GM12878 (cell line): Measurements from ENCODE around the gene ZNF486. TPM values are rescaled to one million over a fixed set of nuclear protein-coding genes. Genes with fewer than 3 reads are reported as not detected.
"Not testable (repeated sequence)": the region's sequence is repeated elsewhere in the genome, so short reads cannot be mapped to it uniquely, and the experiment has no call there.

Source experiments
- ATAC-seq: fragments of 200-7000 bp; cut with Tn5 transposase; 3 replicates; pipeline ENCODE4 v1.9.1; 2020; ENCODE audit warnings: mild to moderate bottlenecking, moderate library complexity
- BruUV-seq: library from RNA; stranded (reverse); fragments of 400-500 nt; replicated peaks from 2 replicates; lab custom pipeline; 2021; lab: Mats Ljungman, UMichigan
- CTCF ChIA-PET: fragments of 300-600 bp; sonication (Branson Sonifier 250); formaldehyde crosslinking; extraction: SDS; loops from one replicate; lab custom pipeline; 2021; ENCODE audit warnings: inconsistent platforms; lab: Yijun Ruan, JAX
- POLR2A ChIA-PET: fragments of 350-600 bp; formaldehyde crosslinking; extraction: SDS; loops from one replicate; lab custom pipeline; 2021; ENCODE audit warnings: inconsistent platforms; lab: Charles Lee
- RAD21 ChIA-PET: fragments of 300-600 bp; sonication (Branson Sonifier 250); formaldehyde crosslinking; loops from one replicate; lab custom pipeline; 2023; ENCODE audit warnings: antibody characterized with exemption; ENCODE audit not compliant: unreplicated experiment; lab: Charles Lee
- SMC1A ChIA-PET: fragments of 300-600 bp; sonication (Branson Sonifier 250); formaldehyde crosslinking; loops from one replicate; lab custom pipeline; 2023; ENCODE audit not compliant: unreplicated experiment, uncharacterized antibody; lab: Charles Lee
- DNase-seq: peaks from one replicate; pipeline ENCODE4 v3.0.0-alpha.2; 2011; ENCODE audit warnings: low read depth, low spot score
- FAIRE-seq: peaks from 3 replicates; lab custom pipeline; 2011; peaks lifted over from hg19 to GRCh38; lab: Jason Lieb, UNC
- H2AFZ ChIP-seq: 2 replicates; pipeline ENCODE4 v1.6.0; 2011; ENCODE audit warnings: low read depth, low read length, control low read depth; ENCODE audit not compliant: control insufficient read depth
- H3K27ac ChIP-seq: 2 replicates; pipeline ENCODE4 v1.5.1; 2011; ENCODE audit warnings: control low read depth; ENCODE audit not compliant: control insufficient read depth, insufficient read depth
- H3K27me3 ChIP-seq, 2 experiments: replicated peaks in 1 of 2; 2 replicates each; pipeline versions ENCODE4 v1.6.0 to v1.6.1; 2011; ENCODE audit warnings: low read length in 1 of 2; ENCODE audit not compliant: control insufficient read depth in 2 of 2, insufficient read depth in 2 of 2
- H3K36me3 ChIP-seq, 2 experiments: 2 replicates each; pipeline ENCODE4 v1.5.1; 2011; ENCODE audit warnings: low read length in 1 of 2; ENCODE audit not compliant: control insufficient read depth in 2 of 2, insufficient read depth in 2 of 2
- H3K4me1 ChIP-seq: 2 replicates; pipeline ENCODE4 v1.6.1; 2011; ENCODE audit warnings: mild to moderate bottlenecking, low read length, moderate library complexity, mixed read lengths; ENCODE audit not compliant: control insufficient read depth, insufficient read depth
- H3K4me2 ChIP-seq: 2 replicates; pipeline ENCODE4 v1.6.0; 2011; ENCODE audit warnings: control low read depth; ENCODE audit not compliant: control insufficient read depth, insufficient read depth
- H3K4me3 ChIP-seq: fragments of 200-600 bp; sonication (generic); 2 replicates; pipeline ENCODE4 v1.5.1; 2016
- H3K79me2 ChIP-seq: 2 replicates; pipeline ENCODE4 v1.6.0; 2011; ENCODE audit warnings: low read length; ENCODE audit not compliant: control insufficient read depth, insufficient read depth
- H3K9ac ChIP-seq: 2 replicates; pipeline ENCODE4 v1.8.0; 2011; ENCODE audit warnings: low read length, control low read depth, mixed read lengths; ENCODE audit not compliant: control insufficient read depth, insufficient read depth
- H3K9me3 ChIP-seq: replicated peaks from 3 replicates; pipeline ENCODE4 v1.5.1; 2011; ENCODE audit warnings: mild to moderate bottlenecking, low read length; ENCODE audit not compliant: control insufficient read depth, insufficient read depth
- H4K20me1 ChIP-seq: 2 replicates; pipeline ENCODE4 v1.6.0; 2011; ENCODE audit not compliant: control insufficient read depth, insufficient read depth
- CHD1 ChIP-seq: IDR thresholded peaks from 2 replicates; pipeline ENCODE4 v1.6.1; 2012; ENCODE audit warnings: low read depth, low read length, improper control_type of control experiment
- ESRRA ChIP-seq: IDR thresholded peaks from 2 replicates; pipeline ENCODE4 v1.6.1; 2012; ENCODE audit warnings: mild to moderate bottlenecking, low read length, improper control_type of control experiment
- SUZ12 ChIP-seq: fragments of 200-600 bp; sonication (generic); IDR thresholded peaks from one replicate; pipeline ENCODE4 v1.6.1; 2018; ENCODE audit warnings: antibody characterized with exemption, mild to moderate bottlenecking; ENCODE audit not compliant: unreplicated experiment
- ZBTB40 ChIP-seq: fragments of 450-650 bp; IDR thresholded peaks from 2 replicates; pipeline ENCODE4 v1.6.1; 2016; ENCODE audit warnings: mild to moderate bottlenecking, moderate library complexity, borderline replicate concordance
- ZNF687 ChIP-seq: fragments of 450-650 bp; IDR thresholded peaks from 2 replicates; pipeline ENCODE4 v1.6.1; 2017; ENCODE audit warnings: mild to moderate bottlenecking, moderate library complexity
- WGBS: methylation state at CpG from one replicate; pipeline ENCODE4 v1.1.6; 2016; ENCODE audit warnings: low lambda C conversion rate; ENCODE audit not compliant: insufficient replicate concordance, insufficient coverage; ENCODE audit errors: missing lambda C conversion rate; 5-methylcytosine and 5-hydroxymethylcytosine counted together
- in situ Hi-C: fragments of 300-500 bp; cut with MboI; formaldehyde crosslinking; loops from 9 replicates; pipeline ENCODE4 v1.14.3; 2018; ENCODE audit warnings: mixed read lengths
- intact Hi-C: fragments of 100-400 bp; cut with micrococcal nuclease; formaldehyde crosslinking; loops from one replicate; pipeline ENCODE4 v1.14.2; 2022; ENCODE audit not compliant: unreplicated experiment
- polyA plus RNA-seq, 11 experiments: library from polyadenylated mRNA; depleted of rRNA in 4 of 11; unstranded in 6 of 11; stranded (reverse) in 5 of 11; fragments of >200 nt; fragmentation: Nextera tagmentation in 4 of 11; fragmentation: Illumina TruSeq in 1 of 11; extraction: Ambion mirVana in 4 of 11; extraction: Trizol in 1 of 11; gene quantifications; 1 replicate in 1 of 11; 2 replicates in 10 of 11; pipeline versions ENCODE4 v1.2.1 to v1.2.3, GENCODE V29; 2011 to 2016; ENCODE audit warnings: inconsistent platforms in 2 of 11, missing spikeins in 2 of 11, low read depth in 1 of 11
- total RNA-seq, 4 experiments: library from RNA; depleted of rRNA in 3 of 4; stranded (reverse); fragments of >200 nt in 3 of 4; fragmentation: Illumina TruSeq in 1 of 4; extraction: Trizol in 1 of 4; gene quantifications; 2 replicates each; pipeline versions ENCODE4 v1.2.1 to v1.2.3, GENCODE V29; 2013 to 2021

ZNF486 gene
- total and polyA plus RNA-seq, 10 of the 15 experiments (the other 5 are each of a cell fraction or from before 2014, with no cell fraction given) = 0.02 to 1.0 (median 0.09) TPM; not detected in 1

- TF ChIP-seq ZNF687 (no peak), CHD1 (no peak), ESRRA (no peak), SUZ12 (no peak), ZBTB40 (no peak)
Observed at GRCh38 chr19:20151617-20152145, 15.3 kb upstream of the ZNF486 start (continued).

GRCh38 chr19:20152506-20152905 lies 14.5 kb upstream of the ZNF486 start:
- H3K4me1 ChIP-seq, BruUV-seq, H4K20me1 ChIP-seq, in situ Hi-C loops, POLR2A ChIA-PET, RAD21 ChIA-PET, SMC1A ChIA-PET, CTCF ChIA-PET, H3K79me2 ChIP-seq, intact Hi-C loops, H3K9me3 ChIP-seq, H3K27me3 ChIP-seq, H3K36me3 ChIP-seq, H3K4me3 ChIP-seq, H3K9ac ChIP-seq, H3K27ac ChIP-seq, DNase-seq, ATAC-seq, FAIRE-seq, H3K4me2 ChIP-seq, H2AFZ ChIP-seq: not testable (repeated sequence)
- WGBS = 10% methylated on average over 2 of the region's 15 CpGs
